MM.1S (cell line): ENCODE results near the gene BICD1.
"Not testable (repeated sequence)": the region's sequence is repeated elsewhere in the genome, so short reads cannot be mapped to it uniquely, and the experiment has no call there.

ENCODE experiments used
- EZH2 ChIP-seq: fragments of 300-600 bp; sonication (generic); optimal IDR thresholded peaks from 2 replicates; pipeline ENCODE3; 2017; ENCODE audit warnings: low read depth, mild to moderate bottlenecking, antibody characterized with exemption, low read length, mixed read lengths
- EZH2phosphoT487 ChIP-seq: fragments of 300-600 bp; sonication (generic); IDR thresholded peaks from 2 replicates; pipeline ENCODE4 v1.6.1; 2018; ENCODE audit warnings: antibody characterized with exemption, low read length
- TF ChIP-seq, protein P1 (sequence below): fragments of 300-600 bp; sonication (generic); IDR thresholded peaks from 2 replicates; pipeline ENCODE4 v1.5.1; 2016; ENCODE audit warnings: antibody characterized with exemption, low read length, mixed read lengths

DNA sequence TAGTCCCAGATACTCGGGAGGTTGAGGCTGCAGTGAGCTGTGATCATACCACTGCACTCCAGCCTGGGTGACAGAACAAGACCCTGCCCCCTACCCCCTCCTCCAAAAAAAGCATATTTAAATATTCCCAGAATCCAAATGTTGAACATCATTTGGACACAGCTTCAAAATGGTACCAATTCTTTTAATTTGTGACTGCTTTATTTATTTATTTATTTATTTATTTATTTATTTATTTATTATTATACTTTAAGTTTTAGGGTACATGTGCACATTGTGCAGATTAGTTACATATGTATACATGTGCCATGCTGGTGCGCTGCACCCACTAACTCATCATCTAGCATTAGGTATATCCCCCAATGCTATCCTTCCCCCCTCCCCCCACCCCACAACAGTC is 124.7 kb downstream of the BICD1 start:
- not testable (repeated sequence) for TF ChIP-seq EZH2phosphoT487, EZH2
- TF ChIP-seq, protein P1, sequence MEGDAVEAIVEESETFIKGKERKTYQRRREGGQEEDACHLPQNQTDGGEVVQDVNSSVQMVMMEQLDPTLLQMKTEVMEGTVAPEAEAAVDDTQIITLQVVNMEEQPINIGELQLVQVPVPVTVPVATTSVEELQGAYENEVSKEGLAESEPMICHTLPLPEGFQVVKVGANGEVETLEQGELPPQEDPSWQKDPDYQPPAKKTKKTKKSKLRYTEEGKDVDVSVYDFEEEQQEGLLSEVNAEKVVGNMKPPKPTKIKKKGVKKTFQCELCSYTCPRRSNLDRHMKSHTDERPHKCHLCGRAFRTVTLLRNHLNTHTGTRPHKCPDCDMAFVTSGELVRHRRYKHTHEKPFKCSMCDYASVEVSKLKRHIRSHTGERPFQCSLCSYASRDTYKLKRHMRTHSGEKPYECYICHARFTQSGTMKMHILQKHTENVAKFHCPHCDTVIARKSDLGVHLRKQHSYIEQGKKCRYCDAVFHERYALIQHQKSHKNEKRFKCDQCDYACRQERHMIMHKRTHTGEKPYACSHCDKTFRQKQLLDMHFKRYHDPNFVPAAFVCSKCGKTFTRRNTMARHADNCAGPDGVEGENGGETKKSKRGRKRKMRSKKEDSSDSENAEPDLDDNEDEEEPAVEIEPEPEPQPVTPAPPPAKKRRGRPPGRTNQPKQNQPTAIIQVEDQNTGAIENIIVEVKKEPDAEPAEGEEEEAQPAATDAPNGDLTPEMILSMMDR = not testable (repeated sequence)
